K562 treated with DMSO at 1 percent for 48 hours (cell line): ENCODE data around the gene NAAA. TPM values are rescaled to one million over a fixed set of nuclear protein-coding genes. Genes with fewer than 3 reads are reported as not detected.

Experiments
- total RNA-seq: library from RNA; unstranded; fragments of 300-600 nt; gene quantifications from 2 replicates; pipeline ENCODE4 v1.2.3, GENCODE V29; 2022; ENCODE audit warnings: low replicate concordance; ENCODE audit errors: extremely low read depth

Gene NAAA
- total RNA-seq = not detected in 2 replicates

GRCh38 chr4:75940692-75941253 lies at the start of gene NAAA:
Gene NAAA (minus strand): TSS chr4:75941013. CDS start chr4:75940949, 64 bp downstream.

DNA sequence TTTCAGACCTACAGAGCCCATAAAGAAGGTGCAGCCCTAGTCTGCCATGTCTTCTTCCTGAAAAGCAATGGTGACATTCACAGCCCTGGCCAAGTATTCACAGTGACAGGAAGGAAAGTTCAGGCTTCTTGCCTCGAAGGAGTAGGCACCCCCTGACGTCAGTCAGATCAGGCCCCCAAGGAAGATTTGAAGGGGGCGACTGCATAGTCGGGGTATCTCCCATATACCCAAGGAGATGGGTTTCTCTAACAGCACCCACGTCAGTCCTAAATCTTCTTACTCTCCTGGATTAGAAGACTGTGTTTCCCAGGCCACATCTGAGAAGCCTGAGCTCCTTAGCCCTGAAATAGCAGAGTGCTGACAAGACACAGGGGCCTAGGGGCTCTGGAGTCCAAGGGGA lies 38.5 kb downstream of the NAAA start, which contains the start of gene PPEF2:
Gene PPEF2, minus strand, starts transcription at position 101 of the 400 bp plus-strand sequence. CDS start 6,127 bp downstream, outside the sequence.

Other genes with a start within 250 kb of the NAAA start
- gene USO1, start 216.4 kb downstream of the NAAA start, total RNA-seq = not detected in 2 replicates
- gene PPEF2, start 38.6 kb downstream of the NAAA start, total RNA-seq = not detected in 2 replicates
- gene SDAD1, start 49.9 kb upstream of the NAAA start, total RNA-seq = not detected in 2 replicates
- not detected in 2 replicates for gene CXCL9, start 66.5 kb upstream of the NAAA start, total RNA-seq
- not detected in 2 replicates for gene CXCL10, start 82.5 kb upstream of the NAAA start, total RNA-seq
- gene CXCL11, start 95.1 kb upstream of the NAAA start, total RNA-seq = not detected in 2 replicates
- not detected in 2 replicates for gene ART3, start 133.7 kb upstream of the NAAA start, total RNA-seq
- gene NUP54, start 207.4 kb upstream of the NAAA start, total RNA-seq = not detected in 2 replicates